Activated B cell treated with CpG ODN at 0.5 μM for 24 hours (primary cell): ENCODE data around the gene SNX20. TPM values are rescaled to one million over a fixed set of nuclear protein-coding genes. Genes with fewer than 3 reads are reported as not detected.

Experiments
- ATAC-seq: fragments of 200-7000 bp; cut with Tn5 transposase; one replicate; pipeline ENCODE4 v1.10.0; 2021; ENCODE audit warnings: low read depth, mild to moderate bottlenecking, moderate library complexity
- CTCF ChIA-PET: fragments of 350-600 bp; sonication (Branson Sonifier 250); formaldehyde crosslinking; loops from one replicate; lab custom pipeline; 2021; ENCODE audit warnings: antibody characterized with exemption; lab: Charles Lee
- POLR2A ChIA-PET: fragments of 350-600 bp; sonication (Branson Sonifier 250); formaldehyde crosslinking; loops from one replicate; lab custom pipeline; 2021; ENCODE audit warnings: antibody characterized with exemption; lab: Charles Lee
- DNase-seq: peaks from one replicate; pipeline ENCODE4 v3.0.0; 2022
- H3K27ac Mint-ChIP-seq: one replicate; pipeline ENCODE4 v1.8.0; 2020; ENCODE audit warnings: mixed read lengths
- H3K27me3 Mint-ChIP-seq: one replicate; pipeline ENCODE4 v1.8.0; 2021; ENCODE audit warnings: mixed read lengths
- H3K36me3 Mint-ChIP-seq: one replicate; pipeline ENCODE4 v1.8.0; 2021; ENCODE audit warnings: low read depth, mixed read lengths
- H3K4me1 Mint-ChIP-seq: one replicate; pipeline ENCODE4 v1.8.0; 2021; ENCODE audit warnings: mixed read lengths
- H3K4me3 Mint-ChIP-seq: one replicate; pipeline ENCODE4 v1.8.0; 2020; ENCODE audit warnings: mild to moderate bottlenecking, mixed read lengths
- H3K9me3 Mint-ChIP-seq: one replicate; pipeline ENCODE4 v1.8.0; 2020; ENCODE audit warnings: mixed read lengths
- intact Hi-C: fragments of 100-400 bp; cut with micrococcal nuclease; formaldehyde crosslinking; loops from one replicate; pipeline ENCODE4 v1.15.1; 2024
- total RNA-seq: library from RNA; stranded (reverse); gene quantifications from 2 replicates; pipeline ENCODE4 v1.2.3, GENCODE V29; 2022
- TF ChIP-seq, protein P1 (sequence below): fragments of 200-600 bp; IDR thresholded peaks from one replicate; pipeline ENCODE4 v1.8.0; 2022; ENCODE audit warnings: antibody characterized with exemption, mild to moderate bottlenecking

SNX20 gene
- total RNA-seq, 1 donor from 2014 or later, result 33.1 TPM

DNA sequence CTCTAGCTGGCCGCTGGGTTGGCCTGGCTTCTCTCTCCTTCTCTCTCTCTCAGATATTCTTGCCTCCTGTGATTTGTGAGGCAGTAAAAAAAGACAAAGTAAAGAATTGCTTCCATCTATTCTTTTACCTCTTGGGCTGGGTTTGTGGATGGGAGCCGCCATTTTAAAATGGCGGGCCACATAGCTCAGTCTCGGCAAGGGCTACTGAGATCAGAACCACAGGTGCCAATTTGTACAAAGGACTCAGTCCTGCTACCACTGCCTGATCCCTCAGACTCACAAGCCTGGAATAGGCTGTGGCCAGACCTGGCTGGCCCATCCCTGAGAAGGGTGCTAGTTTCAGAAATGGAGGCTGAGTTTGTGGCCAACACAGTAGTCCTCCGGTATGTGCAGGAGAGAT is 36.4 kb upstream of the SNX20 start:
- Mint-ChIP-seq H3K36me3 (no peaks in the 10 kb centered on the region), H3K4me1 (no peaks in the 10 kb centered on the region), H3K4me3 (no peak overlapping the region), H3K27me3 (no peaks in the 10 kb centered on the region), H3K27ac (no peak overlapping the region), H3K9me3 (no peaks in the 10 kb centered on the region)
- DNase-seq (no peak), ATAC-seq (no peak)
- CTCF ChIA-PET, result no interaction called here
- POLR2A ChIA-PET, result no interaction called here
- TF ChIP-seq, protein P1, sequence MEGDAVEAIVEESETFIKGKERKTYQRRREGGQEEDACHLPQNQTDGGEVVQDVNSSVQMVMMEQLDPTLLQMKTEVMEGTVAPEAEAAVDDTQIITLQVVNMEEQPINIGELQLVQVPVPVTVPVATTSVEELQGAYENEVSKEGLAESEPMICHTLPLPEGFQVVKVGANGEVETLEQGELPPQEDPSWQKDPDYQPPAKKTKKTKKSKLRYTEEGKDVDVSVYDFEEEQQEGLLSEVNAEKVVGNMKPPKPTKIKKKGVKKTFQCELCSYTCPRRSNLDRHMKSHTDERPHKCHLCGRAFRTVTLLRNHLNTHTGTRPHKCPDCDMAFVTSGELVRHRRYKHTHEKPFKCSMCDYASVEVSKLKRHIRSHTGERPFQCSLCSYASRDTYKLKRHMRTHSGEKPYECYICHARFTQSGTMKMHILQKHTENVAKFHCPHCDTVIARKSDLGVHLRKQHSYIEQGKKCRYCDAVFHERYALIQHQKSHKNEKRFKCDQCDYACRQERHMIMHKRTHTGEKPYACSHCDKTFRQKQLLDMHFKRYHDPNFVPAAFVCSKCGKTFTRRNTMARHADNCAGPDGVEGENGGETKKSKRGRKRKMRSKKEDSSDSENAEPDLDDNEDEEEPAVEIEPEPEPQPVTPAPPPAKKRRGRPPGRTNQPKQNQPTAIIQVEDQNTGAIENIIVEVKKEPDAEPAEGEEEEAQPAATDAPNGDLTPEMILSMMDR, result no peak
- intact Hi-C loops, result no loop called here

DNA sequence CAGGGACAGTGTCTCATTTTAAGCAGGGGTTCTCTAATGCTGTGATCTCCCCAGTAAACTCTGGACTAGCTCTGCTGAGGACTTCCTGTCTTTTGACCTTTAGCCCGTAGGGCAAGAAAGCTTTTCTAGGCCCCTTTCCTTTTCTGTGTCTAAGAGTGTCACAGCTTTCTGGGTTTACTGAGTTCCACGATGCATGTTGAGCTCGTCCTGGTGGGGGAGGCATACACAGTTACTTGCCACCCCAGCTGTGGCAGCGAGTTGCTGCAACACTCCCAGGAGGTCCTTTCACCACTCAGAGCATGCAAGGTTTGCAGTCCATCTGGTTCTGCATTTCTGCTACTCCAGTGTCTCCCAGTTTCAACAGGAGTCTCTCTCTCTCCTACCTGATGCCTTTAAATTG is 36.0 kb upstream of the SNX20 start:
- no peak overlapping the region for H3K27ac Mint-ChIP-seq
- H3K27me3 Mint-ChIP-seq, result no peaks in the 10 kb centered on the region
- ChIA-PET POLR2A (interaction anchor here (1.2 kb wide), 1 partner anchor 13 kb away, joined by 3 read pairs; no protein-coding TSS in a partner anchor), CTCF (no interaction called here)
- no peaks in the 10 kb centered on the region for H3K9me3 Mint-ChIP-seq
- DNase-seq (no peak), ATAC-seq (no peak)
- no peaks in the 10 kb centered on the region for H3K36me3 Mint-ChIP-seq
- H3K4me3 Mint-ChIP-seq, result no peak overlapping the region
- intact Hi-C loops, result no loop called here
- no peaks in the 10 kb centered on the region for H3K4me1 Mint-ChIP-seq
- TF ChIP-seq, protein P1, result no peak

DNA sequence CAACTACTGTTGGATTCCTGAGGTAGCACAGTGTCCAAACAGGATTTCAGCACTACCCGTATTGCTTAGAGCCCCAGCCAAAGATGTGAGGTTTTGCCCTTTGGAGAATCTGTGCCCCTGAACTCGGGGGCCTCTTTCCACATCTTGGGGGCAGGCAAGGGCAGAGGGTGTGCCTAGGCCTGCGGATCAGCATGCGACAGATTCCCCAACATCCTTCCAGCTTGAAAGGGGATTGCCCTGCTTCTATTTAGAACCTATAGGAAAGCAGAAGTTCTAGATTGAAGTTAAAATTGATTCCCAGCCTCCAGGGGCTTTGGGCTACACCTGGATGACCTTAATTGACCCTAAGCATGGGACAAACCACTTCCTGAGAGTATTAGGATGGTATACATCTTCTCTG is 31.8 kb upstream of the SNX20 start:
- CTCF ChIA-PET, result no interaction called here
- H3K9me3 Mint-ChIP-seq, result no peaks in the 10 kb centered on the region
- no peak overlapping the region for H3K27ac Mint-ChIP-seq
- TF ChIP-seq, protein P1, result no peak
- H3K4me1 Mint-ChIP-seq, result peaks cover 23% of the 10 kb centered on the region
- H3K4me3 Mint-ChIP-seq, result no peak overlapping the region
- intact Hi-C loops, result no loop called here
- DNase-seq (no peak), ATAC-seq (no peak)
- POLR2A ChIA-PET, result no interaction called here
- no peaks in the 10 kb centered on the region for H3K27me3 Mint-ChIP-seq
- H3K36me3 Mint-ChIP-seq, result no peaks in the 10 kb centered on the region

DNA sequence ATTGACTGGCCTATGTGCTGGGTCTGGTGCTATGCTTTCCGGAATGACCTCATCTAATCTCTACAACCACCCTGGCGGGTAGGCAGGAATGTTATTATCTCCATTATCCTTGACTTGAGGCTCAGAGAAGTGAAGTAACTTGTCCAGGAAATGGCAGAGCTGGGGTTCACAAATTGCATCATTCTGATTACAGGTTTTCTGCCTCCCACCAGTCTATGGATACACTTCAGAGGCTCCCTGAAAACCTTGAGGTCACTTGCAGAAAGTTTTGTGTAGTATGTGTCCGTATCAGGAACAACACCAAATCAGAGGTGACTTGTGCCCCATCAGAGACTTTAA is 31.4 kb upstream of the SNX20 start:
- Mint-ChIP-seq H3K27me3 (no peaks in the 10 kb centered on the region), H3K4me1 (peaks cover 23% of the 10 kb centered on the region), H3K27ac (no peak overlapping the region), H3K9me3 (no peaks in the 10 kb centered on the region), H3K4me3 (no peak overlapping the region), H3K36me3 (no peaks in the 10 kb centered on the region)
- CTCF ChIA-PET, result no interaction called here
- DNase-seq, result no peak
- POLR2A ChIA-PET, result no interaction called here
- ATAC-seq, result no peak
- intact Hi-C loops, result no loop called here
- TF ChIP-seq, protein P1, result no peak

DNA sequence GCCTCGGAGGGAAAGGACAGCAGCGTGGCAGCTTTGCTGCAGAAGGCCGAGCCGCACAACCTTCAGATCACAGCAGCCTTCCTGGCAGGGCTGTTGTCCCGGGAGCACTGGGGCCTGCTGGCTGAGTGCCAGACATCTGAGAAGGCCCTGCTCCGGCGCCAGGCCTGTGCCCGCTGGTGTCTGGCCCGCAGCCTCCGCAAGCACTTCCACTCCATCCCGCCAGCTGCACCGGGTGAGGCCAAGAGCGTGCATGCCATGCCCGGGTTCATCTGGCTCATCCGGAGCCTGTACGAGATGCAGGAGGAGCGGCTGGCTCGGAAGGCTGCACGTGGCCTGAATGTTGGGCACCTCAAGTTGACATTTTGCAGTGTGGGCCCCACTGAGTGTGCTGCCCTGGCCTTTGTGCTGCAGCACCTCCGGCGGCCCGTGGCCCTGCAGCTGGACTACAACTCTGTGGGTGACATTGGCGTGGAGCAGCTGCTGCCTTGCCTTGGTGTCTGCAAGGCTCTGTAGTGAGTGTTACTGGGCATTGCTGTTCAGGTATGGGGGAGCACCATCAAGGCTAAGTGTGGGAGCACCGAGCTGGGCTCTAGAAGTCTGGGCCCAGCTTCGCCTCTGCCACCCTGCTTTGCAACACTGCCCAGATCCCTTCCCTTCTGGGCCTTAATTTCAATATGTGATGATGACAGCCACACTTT is 30.9 kb upstream of the SNX20 start:
- intact Hi-C loops, result no loop called here
- Mint-ChIP-seq H3K27me3 (no peaks in the 10 kb centered on the region), H3K27ac (no peak overlapping the region), H3K4me1 (peaks cover 23% of the 10 kb centered on the region), H3K4me3 (no peak overlapping the region), H3K9me3 (no peaks in the 10 kb centered on the region), H3K36me3 (no peaks in the 10 kb centered on the region)
- DNase-seq, result no peak
- no peak for ATAC-seq
- ChIA-PET CTCF (no interaction called here), POLR2A (no interaction called here)
- TF ChIP-seq, protein P1, result no peak
